HCT116 (cell line): ENCODE measurements around the gene TMEM116. TPM values are rescaled to one million over a fixed set of nuclear protein-coding genes. Genes with fewer than 3 reads are reported as not detected.

Experiments
- ATAC-seq: fragments of 200-7000 bp; cut with Tn5 transposase; 2 replicates; pipeline ENCODE4 v1.9.1; 2020; ENCODE audit warnings: mild to moderate bottlenecking, moderate library complexity
- BruUV-seq: library from RNA; stranded (reverse); fragments of 400-500 nt; replicated peaks from 2 replicates; lab custom pipeline; 2021; lab: Mats Ljungman, UMichigan
- CTCF ChIA-PET: fragments of 300-600 bp; sonication (Branson Sonifier 250); formaldehyde crosslinking; loops from one replicate; lab custom pipeline; 2021; ENCODE audit warnings: antibody characterized with exemption; lab: Charles Lee
- POLR2A ChIA-PET: fragments of 300-600, 350-600 bp; sonication (Branson Sonifier 250); formaldehyde crosslinking; loops from one replicate; lab custom pipeline; 2021; ENCODE audit warnings: antibody characterized with exemption; lab: Charles Lee
- RAD21 ChIA-PET, 2 experiments: fragments of 300-600 bp; sonication (Branson Sonifier 250); formaldehyde crosslinking; loops; one replicate each; lab custom pipeline; 2023; ENCODE audit warnings: low total read pairs in 2 of 2; ENCODE audit not compliant: uncharacterized antibody in 2 of 2, unreplicated experiment in 2 of 2, low non-redundant PET in 1 of 2; lab: Charles Lee
- DNase-seq: peaks from one replicate; pipeline ENCODE4 v3.0.0-alpha.2; 2010; ENCODE audit warnings: low read depth, low spot score
- H2AFZ ChIP-seq: fragments of 200-600 bp; shearing (Covaris generic), sonication (generic); 2 replicates; pipeline ENCODE4 v1.6.1; 2017; ENCODE audit warnings: low read depth, mixed run types, mixed read lengths, antibody characterized with exemption, low read length; ENCODE audit not compliant: poor library complexity, severe bottlenecking
- H3K27ac ChIP-seq: 2 replicates; pipeline ENCODE4 v1.5.1; 2012; ENCODE audit warnings: low read depth, low read length
- H3K27me3 ChIP-seq: fragments of 200-600 bp; sonication (generic); 2 replicates; pipeline ENCODE4 v1.6.1; 2016; ENCODE audit warnings: mixed run types, low read length, mixed read lengths; ENCODE audit not compliant: insufficient read depth
- H3K36me3 ChIP-seq, 2 experiments: fragments of 200-500 bp in 1 of 2; fragments of 200-600 bp in 1 of 2; sonication (Bioruptor generic) in 1 of 2; sonication (generic) in 1 of 2; 2 replicates each; pipeline versions ENCODE4 v1.5.1 to v1.6.1; 2014 to 2016; ENCODE audit warnings: low read length in 2 of 2, inconsistent platforms in 1 of 2, mixed read lengths in 1 of 2, mixed run types in 1 of 2; ENCODE audit not compliant: insufficient read depth in 2 of 2, control insufficient read depth in 1 of 2
- H3K4me1 ChIP-seq, 2 experiments: fragments of 200-600 bp in 1 of 2; sonication (generic) in 1 of 2; 2 replicates each; pipeline versions ENCODE4 v1.5.1 to v1.6.1; 2012 to 2017; ENCODE audit warnings: low read length in 2 of 2, inconsistent platforms in 1 of 2, mild to moderate bottlenecking in 1 of 2, mixed read lengths in 1 of 2, mixed run types in 1 of 2, moderate library complexity in 1 of 2; ENCODE audit not compliant: insufficient read depth in 2 of 2, control insufficient read depth in 1 of 2
- H3K4me2 ChIP-seq: fragments of 200-600 bp; sonication (generic); 2 replicates; pipeline ENCODE4 v1.6.1; 2017; ENCODE audit warnings: mixed run types, low read length, mixed read lengths
- H3K4me3 ChIP-seq, 2 experiments: fragments of 200-600 bp in 1 of 2; sonication (generic) in 1 of 2; replicated peaks in 1 of 2; 2 replicates each; pipeline ENCODE4 v1.5.1; 2011 to 2016; ENCODE audit warnings: low read length in 2 of 2, control low read depth in 1 of 2, low read depth in 1 of 2, mild to moderate bottlenecking in 1 of 2, mixed read lengths in 1 of 2, mixed run types in 1 of 2
- H3K79me2 ChIP-seq: fragments of 200-600 bp; sonication (generic); 2 replicates; pipeline ENCODE4 v1.6.1; 2017; ENCODE audit warnings: mild to moderate bottlenecking, mixed run types, low read length, moderate library complexity, mixed read lengths; ENCODE audit not compliant: insufficient read depth
- H3K9ac ChIP-seq: fragments of 200-600 bp; sonication (generic); 2 replicates; pipeline ENCODE4 v1.6.1; 2016; ENCODE audit warnings: low read length, mixed read lengths
- H3K9me2 ChIP-seq: fragments of 200-600 bp; sonication (generic), shearing (Covaris generic); 2 replicates; pipeline ENCODE4 v1.6.1; 2017; ENCODE audit warnings: mixed run types, mild to moderate bottlenecking, moderate library complexity; ENCODE audit not compliant: insufficient read depth
- H3K9me3 ChIP-seq, 2 experiments: fragments of 200-500 bp in 1 of 2; fragments of 200-600 bp in 1 of 2; sonication (Bioruptor generic) in 1 of 2; sonication (generic) in 1 of 2; 2 replicates each; pipeline ENCODE4 v1.6.1; 2014 to 2017; ENCODE audit warnings: low read length in 2 of 2, mixed read lengths in 2 of 2, inconsistent platforms in 1 of 2, low read depth in 1 of 2, mild to moderate bottlenecking in 1 of 2, mixed run types in 1 of 2, moderate library complexity in 1 of 2; ENCODE audit not compliant: control insufficient read depth in 1 of 2, insufficient read depth in 1 of 2
- H4K20me1 ChIP-seq: fragments of 200-600 bp; sonication (generic), shearing (Covaris generic); 2 replicates; pipeline ENCODE4 v1.6.1; 2017; ENCODE audit warnings: mixed run types, mild to moderate bottlenecking, moderate library complexity; ENCODE audit not compliant: insufficient read depth
- ATF3 ChIP-seq: IDR thresholded peaks from 2 replicates; pipeline ENCODE4 v1.6.1; 2012
- CBX3 ChIP-seq: IDR thresholded peaks from 2 replicates; pipeline ENCODE4 v1.6.1; 2012; ENCODE audit warnings: low read depth
- EGR1 ChIP-seq: IDR thresholded peaks from 2 replicates; pipeline ENCODE4 v1.6.1; 2012; ENCODE audit warnings: low read depth
- ELF1 ChIP-seq: IDR thresholded peaks from 2 replicates; pipeline ENCODE4 v1.6.1; 2012; ENCODE audit warnings: low read depth, borderline replicate concordance
- EZH2 ChIP-seq: fragments of 200-600 bp; sonication (generic); IDR thresholded peaks from 2 replicates; pipeline ENCODE4 v1.6.1; 2017; ENCODE audit warnings: antibody characterized with exemption, mixed run types
- POLR2AphosphoS5 ChIP-seq: IDR thresholded peaks from 2 replicates; pipeline ENCODE4 v1.6.1; 2011; ENCODE audit warnings: mild to moderate bottlenecking, low read depth, low read length, moderate library complexity
- REST ChIP-seq: IDR thresholded peaks from 2 replicates; pipeline ENCODE4 v1.6.1; 2012; ENCODE audit warnings: low read depth
- SIN3A ChIP-seq: IDR thresholded peaks from 2 replicates; pipeline ENCODE4 v1.6.1; 2012; ENCODE audit warnings: low read depth
- SRF ChIP-seq: IDR thresholded peaks from 2 replicates; pipeline ENCODE4 v1.6.1; 2012; ENCODE audit warnings: low read depth
- YY1 ChIP-seq: IDR thresholded peaks from 2 replicates; pipeline ENCODE4 v1.6.1; 2011; ENCODE audit warnings: low read length, low read depth, moderate library complexity, mild to moderate bottlenecking; ENCODE audit not compliant: insufficient replicate concordance; ENCODE audit errors: extremely low read depth
- ZBTB33 ChIP-seq: IDR thresholded peaks from 2 replicates; pipeline ENCODE4 v1.6.1; 2011; ENCODE audit warnings: mild to moderate bottlenecking, low read length, moderate library complexity; ENCODE audit not compliant: insufficient replicate concordance; ENCODE audit errors: extremely low read depth
- ZFX ChIP-seq: fragments of 450-650 bp; IDR thresholded peaks from 2 replicates; pipeline ENCODE4 v1.6.1; 2017
- ZNF274 ChIP-seq: fragments of 200-500 bp; sonication (Bioruptor generic); IDR thresholded peaks from 2 replicates; pipeline ENCODE4 v1.6.1; 2014; ENCODE audit warnings: mild to moderate bottlenecking, low read depth, low read length, inconsistent platforms
- intact Hi-C: fragments of 100-400 bp; cut with micrococcal nuclease; formaldehyde crosslinking; loops from 2 replicates; pipeline ENCODE4 v1.10.0; 2022
- total RNA-seq: library from RNA; stranded (reverse); gene quantifications from one replicate; pipeline ENCODE4 v1.2.1, GENCODE V29; 2021; ENCODE audit not compliant: unreplicated experiment

TMEM116 gene
- total RNA-seq, 1 experiment from 2014 or later: 6.8 TPM

- POLR2A ChIA-PET: no interaction called here
- intact Hi-C loops: no loop called here
- H3K27ac ChIP-seq: no peak overlapping the region
- H4K20me1 ChIP-seq: peaks cover 5% of the 10 kb centered on the region
- no peaks in the 10 kb centered on the region for H3K27me3 ChIP-seq
- RAD21 ChIA-PET: no interaction called here
- no peak overlapping the region for H3K9ac ChIP-seq
- H3K4me1 ChIP-seq: no peaks in the 10 kb centered on the region
- no peaks in the 10 kb centered on the region for H3K9me3 ChIP-seq
- DNase-seq: no peak
- no peak for ATAC-seq
- H2AFZ ChIP-seq: no peak overlapping the region
- no TSS peak for BruUV-seq
- H3K36me3 ChIP-seq: peaks cover 28 to 44% of the 10 kb centered on the region in 2 experiments
- H3K79me2 ChIP-seq: peaks cover 44% of the 10 kb centered on the region
- H3K4me3 ChIP-seq: no peak overlapping the region
- CTCF ChIA-PET: interaction anchor here (1.6 kb wide), 1 partner anchor 11 kb away, joined by 6 read pairs; the partner anchor contains the start of genes ERP29 and TMEM116
- TF ChIP-seq CBX3: no peak
- TF ChIP-seq SRF: no peak
- no peak for TF ChIP-seq ZFX
- TF ChIP-seq ELF1: no peak
- no peak for TF ChIP-seq REST
- TF ChIP-seq ZNF274: no peak
- TF ChIP-seq ATF3: no peak
- TF ChIP-seq SIN3A: no peak
- TF ChIP-seq YY1: no peak
- TF ChIP-seq ZBTB33: no peak
- TF ChIP-seq EZH2: no peak
- TF ChIP-seq EGR1: no peak
- no peak; the same call in 1 of the 2 replicates for TF ChIP-seq POLR2AphosphoS5
- no peaks in the 10 kb centered on the region for H3K9me2 ChIP-seq
- no peak overlapping the region for H3K4me2 ChIP-seq
These were observed 10.9 kb upstream of the TMEM116 start for GRCh38 chr12:112023759-112024396.
